ENCODE measurements around the gene PTCH2.

The PTCH2 gene

GRCh38 chr1:44831516-44831915, 11.5 kb downstream of the PTCH2 start:
- no peak overlapping the region for H3K4me2 ChIP-seq (ENCODE audit: low read length)
- H3K36me3 ChIP-seq (ENCODE audit: insufficient read depth, low read length) = no peaks in the 10 kb centered on the region; the same call in 1 of the 2 replicates
- H3K4me3 ChIP-seq (ENCODE audit: low read depth, low read length, poor library complexity, severe bottlenecking) = no peak overlapping the region
- H2AFZ ChIP-seq (ENCODE audit: low read length) = no peak overlapping the region
- peaks cover 15% of the 10 kb centered on the region for H3K4me1 ChIP-seq (ENCODE audit: insufficient read depth, low read length, severe bottlenecking)
- no peaks in the 10 kb centered on the region for H3K9me3 ChIP-seq (ENCODE audit: low read length)
- H3K9ac ChIP-seq (ENCODE audit: low read length) = no peak overlapping the region
- no peaks in the 10 kb centered on the region for H3F3A ChIP-seq (ENCODE audit: insufficient read depth, low read length)
- H3K27me3 ChIP-seq (ENCODE audit: insufficient read depth, low read length) = peaks cover 5% of the 10 kb centered on the region; the same call in 1 of the 2 replicates
- no peaks in the 10 kb centered on the region for H4K20me1 ChIP-seq (ENCODE audit: insufficient read depth, low read length)
- no peaks in the 10 kb centered on the region for H3K79me2 ChIP-seq (ENCODE audit: insufficient read depth, low read length)
- no peak for TF ChIP-seq EZH2 (IDR thresholded peaks at IDR 0.05; ENCODE audit: borderline replicate concordance, low read length)
- no peak for TF ChIP-seq CTCF (IDR thresholded peaks at IDR 0.05; ENCODE audit: low read length)
- no peaks in the 10 kb centered on the region for H3K9me2 ChIP-seq (ENCODE audit: low read depth, low read length)
- no peak overlapping the region for H3K27ac ChIP-seq (ENCODE audit: low read depth, low read length, poor library complexity, severe bottlenecking)

- Histone ChIP-seq H3K9ac (ENCODE audit: low read length) (no peak overlapping the region), H3K4me1 (ENCODE audit: insufficient read depth, low read length, severe bottlenecking) (peaks cover 12% of the 10 kb centered on the region)
Measured at GRCh38 chr1:44830900-44831304, 12.2 kb downstream of the PTCH2 start.

GRCh38 chr1:44829506-44830384, 13.3 kb downstream of the PTCH2 start:
- H3K79me2 ChIP-seq (ENCODE audit: insufficient read depth, low read length) = no peaks in the 10 kb centered on the region
- H2AFZ ChIP-seq (ENCODE audit: low read length) = no peak overlapping the region
- no peaks in the 10 kb centered on the region for H3K9me3 ChIP-seq (ENCODE audit: low read length)
- H3K4me2 ChIP-seq (ENCODE audit: low read length) = no peak overlapping the region
- H3K9me2 ChIP-seq (ENCODE audit: low read depth, low read length) = no peaks in the 10 kb centered on the region
- H3K27ac ChIP-seq (ENCODE audit: low read depth, low read length, poor library complexity, severe bottlenecking) = no peak overlapping the region
- peaks cover 10% of the 10 kb centered on the region; the same call in 1 of the 2 replicates for H3K27me3 ChIP-seq (ENCODE audit: insufficient read depth, low read length)
- no peaks in the 10 kb centered on the region for H3F3A ChIP-seq (ENCODE audit: insufficient read depth, low read length)
- H3K9ac ChIP-seq (ENCODE audit: low read length) = no peak overlapping the region
- no peak overlapping the region for H3K4me3 ChIP-seq (ENCODE audit: low read depth, low read length, poor library complexity, severe bottlenecking)
- TF ChIP-seq EZH2 (IDR thresholded peaks at IDR 0.05; ENCODE audit: borderline replicate concordance, low read length) = no peak
- no peak for TF ChIP-seq CTCF (IDR thresholded peaks at IDR 0.05; ENCODE audit: low read length)
- no peaks in the 10 kb centered on the region for H4K20me1 ChIP-seq (ENCODE audit: insufficient read depth, low read length)
- no peaks in the 10 kb centered on the region; the same call in 1 of the 2 replicates for H3K36me3 ChIP-seq (ENCODE audit: insufficient read depth, low read length)
- H3K4me1 ChIP-seq (ENCODE audit: insufficient read depth, low read length, severe bottlenecking) = peaks cover 8% of the 10 kb centered on the region

More at GRCh38 chr1:44830900-44831304, 12.2 kb downstream of the PTCH2 start:
- no peaks in the 10 kb centered on the region for H3F3A ChIP-seq (ENCODE audit: insufficient read depth, low read length)
- no peak overlapping the region for H2AFZ ChIP-seq (ENCODE audit: low read length)
- H3K27ac ChIP-seq (ENCODE audit: low read depth, low read length, poor library complexity, severe bottlenecking) = no peak overlapping the region
- H3K4me2 ChIP-seq (ENCODE audit: low read length) = no peak overlapping the region
- H3K36me3 ChIP-seq (ENCODE audit: insufficient read depth, low read length) = no peaks in the 10 kb centered on the region; the same call in 1 of the 2 replicates
- H3K27me3 ChIP-seq (ENCODE audit: insufficient read depth, low read length) = peaks cover 10% of the 10 kb centered on the region; the same call in 1 of the 2 replicates
- H3K9me3 ChIP-seq (ENCODE audit: low read length) = no peaks in the 10 kb centered on the region
- H3K9me2 ChIP-seq (ENCODE audit: low read depth, low read length) = no peaks in the 10 kb centered on the region
- no peaks in the 10 kb centered on the region for H4K20me1 ChIP-seq (ENCODE audit: insufficient read depth, low read length)
- TF ChIP-seq EZH2 (IDR thresholded peaks at IDR 0.05; ENCODE audit: borderline replicate concordance, low read length) = no peak
- TF ChIP-seq CTCF (IDR thresholded peaks at IDR 0.05; ENCODE audit: low read length) = 0 out of 2 replicates have a peak, but pooled peaks have one; percentile 9
- no peak overlapping the region for H3K4me3 ChIP-seq (ENCODE audit: low read depth, low read length, poor library complexity, severe bottlenecking)
- no peaks in the 10 kb centered on the region for H3K79me2 ChIP-seq (ENCODE audit: insufficient read depth, low read length)
